Fibroblast of skin of abdomen (primary cell): ENCODE data around the gene NUCB1.
"Not testable (repeated sequence)": the region's sequence is repeated elsewhere in the genome, so short reads cannot be mapped to it uniquely, and the experiment has no call there.

Source experiments
- DNase-seq: peaks from one replicate; pipeline ENCODE4 v3.0.0-alpha.2; 2013

The NUCB1 gene

DNA sequence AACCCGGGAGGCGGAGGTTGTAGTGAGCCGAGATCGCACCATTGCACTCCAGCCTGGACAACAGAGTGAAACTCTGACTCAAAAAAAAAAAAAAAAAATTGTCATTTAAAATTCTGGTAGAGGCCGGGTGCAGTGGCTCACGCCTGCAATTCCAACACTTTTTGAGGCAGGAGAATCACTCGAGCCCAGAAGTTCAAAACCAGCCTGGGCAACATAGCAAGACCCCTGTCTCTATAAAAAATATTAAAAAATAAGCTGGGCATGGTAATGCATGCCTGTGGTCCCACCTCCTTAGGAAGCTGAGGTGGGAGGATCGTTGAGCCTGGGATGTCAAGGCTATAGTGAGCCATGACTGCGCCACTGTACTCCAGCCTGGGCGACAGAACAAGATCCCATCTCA lies 6.2 kb downstream of the NUCB1 start:
- no peak for DNase-seq

DNA sequence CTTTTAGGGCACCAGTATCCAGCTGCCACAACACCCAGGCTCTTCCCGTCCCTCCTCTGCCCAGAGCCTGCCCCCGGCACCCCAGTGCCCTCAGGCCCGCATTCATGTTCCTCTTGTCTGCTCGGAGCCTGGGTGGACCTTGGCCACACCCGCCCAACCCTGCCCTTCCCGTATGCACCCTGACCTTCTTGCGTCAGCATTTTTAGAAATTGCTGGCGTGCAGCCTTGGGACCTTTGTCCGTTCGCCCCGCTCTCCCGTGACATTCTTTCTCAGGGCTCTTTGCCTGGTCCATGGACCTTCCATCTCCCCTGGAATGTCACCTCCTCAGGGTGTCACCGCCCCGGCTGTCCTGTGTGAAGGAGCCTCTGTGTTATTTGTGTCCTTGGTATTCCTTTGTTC lies 7.6 kb downstream of the NUCB1 start:
- no peak for DNase-seq

DNA sequence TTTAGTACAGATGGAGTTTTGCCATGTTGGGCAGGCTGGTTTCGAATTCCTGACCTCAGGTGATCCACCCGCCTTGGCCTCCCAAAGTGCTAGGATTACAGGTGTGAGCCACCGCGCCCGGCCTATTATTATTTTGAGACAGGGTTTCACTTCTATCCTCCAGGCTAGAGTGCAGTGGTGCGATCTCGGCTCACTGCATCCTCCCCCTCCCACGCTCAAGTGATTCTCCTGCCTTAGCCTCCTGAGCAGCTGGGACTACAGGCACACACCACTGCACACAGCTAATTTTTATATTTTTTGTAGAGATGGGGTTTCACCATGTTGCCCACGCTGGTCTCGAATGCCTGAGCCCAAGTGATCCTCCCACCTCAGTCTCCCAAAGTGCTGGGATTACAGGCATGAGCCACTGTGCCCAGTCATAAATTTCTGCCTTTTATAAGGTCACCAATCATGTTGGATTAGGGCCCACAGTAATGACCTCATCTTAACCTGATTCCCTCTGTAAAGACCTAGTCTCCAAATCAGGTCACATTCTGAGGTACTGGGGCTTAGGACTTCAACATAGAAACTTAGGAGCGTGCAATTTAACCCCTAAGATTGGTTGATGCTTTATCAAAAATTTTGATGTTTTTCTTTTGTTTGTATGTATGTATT lies 9.4 kb downstream of the NUCB1 start:
- DNase-seq = not testable (repeated sequence)

DNA sequence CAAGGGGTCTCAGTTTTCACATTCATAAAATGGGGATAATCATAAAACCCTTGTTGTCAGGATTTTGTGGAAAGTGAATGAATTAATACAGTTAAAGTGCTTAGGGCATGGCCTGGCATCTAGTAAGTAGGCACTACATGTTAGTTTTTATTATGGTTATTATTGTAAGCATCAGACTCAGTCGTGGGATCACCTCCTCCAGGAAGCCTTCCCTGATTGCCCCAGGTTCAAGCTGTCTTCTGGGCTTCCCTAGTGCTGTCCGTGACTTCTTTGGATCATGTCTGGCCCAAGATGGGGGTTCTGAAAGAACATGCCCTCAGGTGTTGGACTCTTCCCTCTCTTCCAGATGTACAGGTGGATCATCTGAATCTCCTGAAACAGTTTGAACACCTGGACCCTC lies 10.7 kb downstream of the NUCB1 start:
- no peak for DNase-seq

DNA sequence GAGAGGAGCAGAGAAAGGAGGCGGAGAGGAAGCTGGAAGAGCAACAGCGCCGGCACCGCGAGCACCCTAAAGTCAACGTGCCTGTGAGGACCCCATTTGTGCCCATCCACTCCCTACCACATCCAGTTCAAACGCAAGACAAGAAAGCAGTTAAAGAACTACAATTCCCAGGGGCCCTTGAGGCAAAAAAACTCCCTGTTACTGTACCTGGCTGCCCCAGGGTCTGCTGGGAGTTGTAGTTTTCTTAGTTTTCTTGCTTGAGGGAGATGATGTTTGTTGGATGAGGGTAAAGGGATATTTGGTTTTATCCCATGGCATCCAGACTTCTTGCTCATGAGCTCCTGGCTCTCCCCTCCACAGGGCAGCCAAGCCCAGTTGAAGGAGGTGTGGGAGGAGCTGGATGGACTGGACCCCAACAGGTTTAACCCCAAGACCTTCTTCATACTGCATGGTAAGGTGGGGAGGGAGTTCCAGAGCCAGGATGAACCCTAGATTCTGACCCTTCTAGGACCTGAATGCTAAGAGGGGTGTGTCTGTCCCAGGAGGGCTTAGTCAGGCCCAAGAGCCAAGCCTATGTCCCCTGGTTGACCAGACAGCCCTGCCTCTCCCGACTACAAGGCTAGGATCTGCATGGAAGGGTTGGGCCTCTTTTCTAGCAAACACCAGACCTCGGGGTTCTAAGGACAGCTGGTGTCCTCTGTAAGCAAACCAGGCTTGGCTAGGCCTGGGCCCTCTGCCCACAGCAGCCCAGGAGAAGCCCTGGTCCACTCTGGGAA lies 13.2 kb downstream of the NUCB1 start:
- no peak for DNase-seq

DNA sequence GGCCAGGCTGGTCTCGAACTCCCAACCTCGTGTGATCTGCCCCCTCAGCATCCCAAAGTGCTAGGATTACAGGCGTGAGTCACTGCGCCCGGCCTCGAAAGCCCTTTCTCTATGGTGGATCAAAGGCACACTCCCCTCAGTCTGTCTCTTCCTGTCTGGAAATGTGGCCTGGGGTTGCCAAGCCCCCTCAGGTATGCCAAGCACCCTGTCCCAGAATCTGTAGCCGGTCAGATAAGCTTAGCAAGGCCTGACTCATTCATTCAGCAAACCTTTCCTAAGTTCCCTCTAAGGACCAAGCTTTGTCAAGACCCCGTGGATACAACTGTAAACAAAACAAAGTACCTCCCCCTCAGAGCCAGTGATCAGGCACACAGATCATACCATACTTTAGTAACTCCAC lies 14.1 kb downstream of the NUCB1 start:
- no peak for DNase-seq

DNA sequence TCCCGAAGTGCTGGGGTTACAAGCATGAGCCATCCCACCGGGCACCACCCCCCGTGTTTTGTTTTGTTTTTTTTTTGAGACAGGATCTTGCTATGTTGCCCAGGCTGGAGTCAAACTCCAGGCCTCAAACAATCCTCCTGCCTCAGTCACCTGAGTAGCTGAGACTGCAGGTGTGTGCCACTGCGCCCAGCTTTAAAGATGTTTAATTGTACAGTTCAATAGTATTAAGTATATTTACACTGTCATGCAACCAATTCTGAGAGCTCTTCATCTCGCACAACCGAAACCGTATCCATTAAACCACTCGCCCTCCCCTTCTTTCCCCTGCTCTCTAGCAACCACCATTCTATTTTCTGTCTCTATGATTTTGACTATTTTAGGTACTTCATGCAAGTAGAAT lies 15.6 kb downstream of the NUCB1 start:
- DNase-seq = no peak

DNA sequence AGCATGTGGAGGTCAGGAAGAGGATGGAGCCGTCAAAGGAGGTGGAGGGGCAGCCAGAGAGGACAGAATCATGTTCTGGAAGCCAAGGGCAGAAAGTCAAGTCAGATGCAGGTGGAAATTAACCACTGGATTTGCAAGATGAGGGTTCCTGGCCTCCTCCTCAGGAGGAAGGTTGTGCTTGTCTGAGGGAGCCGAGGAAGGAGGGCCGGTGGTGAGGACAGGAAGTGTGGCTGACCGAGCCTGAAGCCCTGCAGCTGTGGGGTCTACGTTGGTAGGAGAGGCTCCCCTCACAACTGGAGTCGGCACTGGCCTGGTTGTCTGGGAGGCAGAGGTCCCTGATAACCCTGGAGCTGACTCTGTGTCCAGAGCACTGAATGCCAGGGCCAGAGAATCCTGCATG lies 18.0 kb downstream of the NUCB1 start:
- DNase-seq = no peak

DNA sequence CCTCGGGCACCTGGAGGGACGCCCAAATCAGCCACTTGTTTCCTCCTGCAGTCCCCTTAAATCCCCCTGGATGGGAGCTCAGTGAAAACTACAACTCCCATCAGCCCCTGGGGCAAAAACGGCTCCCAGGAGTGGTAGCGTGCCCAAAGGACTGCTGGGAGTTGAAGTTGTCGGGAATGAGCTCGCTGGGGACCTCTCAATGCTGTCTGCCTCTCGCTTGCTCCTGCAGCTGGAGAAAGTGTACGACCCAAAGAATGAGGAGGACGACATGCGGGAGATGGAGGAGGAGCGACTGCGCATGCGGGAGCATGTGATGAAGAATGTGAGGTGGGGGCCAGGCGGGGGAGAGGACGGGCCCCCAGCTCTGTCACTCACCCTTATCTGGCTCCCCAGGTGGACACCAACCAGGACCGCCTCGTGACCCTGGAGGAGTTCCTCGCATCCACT lies 18.7 kb downstream of the NUCB1 start:
- DNase-seq = no peak

DNA sequence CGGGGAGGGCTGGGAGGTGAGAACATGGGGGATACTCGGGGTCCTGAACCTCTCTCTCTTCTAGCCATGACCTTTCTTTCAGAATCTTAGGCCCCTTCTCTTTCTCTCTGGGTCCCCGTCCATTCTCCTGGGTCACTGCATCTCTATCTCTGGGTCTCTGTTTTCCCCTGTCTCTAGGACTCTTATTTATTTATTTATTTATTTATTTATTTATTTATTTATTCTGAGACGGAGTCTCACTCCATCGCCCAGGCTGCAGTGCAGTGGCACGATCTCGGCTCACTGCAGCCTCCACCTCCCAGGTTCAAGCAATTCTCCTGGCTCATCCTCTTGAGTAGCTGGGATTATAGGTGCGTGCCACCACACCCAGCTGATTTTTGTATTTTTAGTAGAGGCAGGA lies 19.2 kb downstream of the NUCB1 start:
- DNase-seq = not testable (repeated sequence)

DNA sequence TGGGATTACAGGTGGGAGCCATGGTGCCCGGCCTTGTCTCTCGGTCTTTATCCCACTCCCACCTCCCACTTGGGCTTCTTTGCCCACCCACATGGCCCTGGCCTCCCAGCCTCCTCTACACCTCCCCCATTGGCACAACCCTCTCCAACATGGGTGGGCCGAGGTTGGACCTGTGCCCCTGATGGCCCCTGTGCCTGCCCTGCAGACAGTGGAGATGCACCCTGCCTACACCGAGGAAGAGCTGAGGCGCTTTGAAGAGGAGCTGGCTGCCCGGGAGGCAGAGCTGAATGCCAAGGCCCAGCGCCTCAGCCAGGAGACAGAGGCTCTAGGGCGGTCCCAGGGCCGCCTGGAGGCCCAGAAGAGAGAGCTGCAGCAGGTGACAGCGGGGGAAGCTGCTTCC lies 20.8 kb downstream of the NUCB1 start:
- DNase-seq = no peak

DNA sequence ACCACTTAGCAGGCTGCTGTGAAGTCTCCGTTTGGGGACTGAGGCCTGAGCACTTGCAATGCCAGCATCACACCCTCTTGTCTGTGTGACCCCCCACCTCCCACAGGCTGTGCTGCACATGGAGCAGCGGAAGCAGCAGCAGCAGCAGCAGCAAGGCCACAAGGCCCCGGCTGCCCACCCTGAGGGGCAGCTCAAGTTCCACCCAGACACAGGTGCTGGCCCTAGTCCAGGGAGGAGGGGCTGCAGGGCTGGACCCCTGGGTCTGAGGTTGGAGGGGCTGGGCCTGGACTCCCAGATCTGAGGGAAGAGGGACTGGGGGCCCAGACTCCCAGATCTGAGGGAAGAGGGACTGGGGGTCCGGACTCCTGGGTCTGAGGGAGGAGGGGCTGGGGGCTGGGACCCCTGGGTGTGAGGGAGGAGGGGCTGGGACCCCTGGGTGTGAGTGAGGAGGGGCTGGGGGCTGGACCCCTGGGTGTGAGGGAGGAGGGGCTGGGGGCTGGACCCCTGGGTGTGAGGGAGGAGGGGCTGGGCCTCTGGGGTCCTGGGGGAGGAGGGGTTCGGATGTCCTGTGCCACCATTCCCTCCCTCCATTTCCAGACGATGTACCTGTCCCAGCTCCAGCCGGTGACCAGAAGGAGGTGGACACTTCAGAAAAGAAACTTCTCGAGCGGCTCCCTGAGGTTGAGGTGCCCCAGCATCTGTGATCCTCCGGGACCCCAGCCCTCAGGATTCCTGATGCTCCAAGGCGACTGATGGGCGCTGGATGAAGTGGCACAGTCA lies 21.8 kb downstream of the NUCB1 start:
- no peak for DNase-seq

DNA sequence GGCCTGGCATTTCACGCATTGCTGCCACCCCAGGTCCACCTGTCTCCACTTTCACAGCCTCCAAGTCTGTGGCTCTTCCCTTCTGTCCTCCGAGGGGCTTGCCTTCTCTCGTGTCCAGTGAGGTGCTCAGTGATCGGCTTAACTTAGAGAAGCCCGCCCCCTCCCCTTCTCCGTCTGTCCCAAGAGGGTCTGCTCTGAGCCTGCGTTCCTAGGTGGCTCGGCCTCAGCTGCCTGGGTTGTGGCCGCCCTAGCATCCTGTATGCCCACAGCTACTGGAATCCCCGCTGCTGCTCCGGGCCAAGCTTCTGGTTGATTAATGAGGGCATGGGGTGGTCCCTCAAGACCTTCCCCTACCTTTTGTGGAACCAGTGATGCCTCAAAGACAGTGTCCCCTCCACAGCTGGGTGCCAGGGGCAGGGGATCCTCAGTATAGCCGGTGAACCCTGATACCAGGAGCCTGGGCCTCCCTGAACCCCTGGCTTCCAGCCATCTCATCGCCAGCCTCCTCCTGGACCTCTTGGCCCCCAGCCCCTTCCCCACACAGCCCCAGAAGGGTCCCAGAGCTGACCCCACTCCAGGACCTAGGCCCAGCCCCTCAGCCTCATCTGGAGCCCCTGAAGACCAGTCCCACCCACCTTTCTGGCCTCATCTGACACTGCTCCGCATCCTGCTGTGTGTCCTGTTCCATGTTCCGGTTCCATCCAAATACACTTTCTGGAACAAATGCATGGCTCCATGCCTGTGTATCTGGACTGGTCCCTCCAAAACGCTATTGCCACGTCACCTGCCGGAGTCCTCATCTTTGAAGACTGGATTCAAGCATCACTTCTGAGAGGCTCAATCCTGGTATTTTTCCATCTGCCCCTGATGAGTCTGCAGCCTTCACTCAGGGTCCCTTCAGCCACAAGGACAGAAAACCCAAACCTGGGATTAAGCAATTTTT lies 22.7 kb downstream of the NUCB1 start:
- no peak for DNase-seq

DNA sequence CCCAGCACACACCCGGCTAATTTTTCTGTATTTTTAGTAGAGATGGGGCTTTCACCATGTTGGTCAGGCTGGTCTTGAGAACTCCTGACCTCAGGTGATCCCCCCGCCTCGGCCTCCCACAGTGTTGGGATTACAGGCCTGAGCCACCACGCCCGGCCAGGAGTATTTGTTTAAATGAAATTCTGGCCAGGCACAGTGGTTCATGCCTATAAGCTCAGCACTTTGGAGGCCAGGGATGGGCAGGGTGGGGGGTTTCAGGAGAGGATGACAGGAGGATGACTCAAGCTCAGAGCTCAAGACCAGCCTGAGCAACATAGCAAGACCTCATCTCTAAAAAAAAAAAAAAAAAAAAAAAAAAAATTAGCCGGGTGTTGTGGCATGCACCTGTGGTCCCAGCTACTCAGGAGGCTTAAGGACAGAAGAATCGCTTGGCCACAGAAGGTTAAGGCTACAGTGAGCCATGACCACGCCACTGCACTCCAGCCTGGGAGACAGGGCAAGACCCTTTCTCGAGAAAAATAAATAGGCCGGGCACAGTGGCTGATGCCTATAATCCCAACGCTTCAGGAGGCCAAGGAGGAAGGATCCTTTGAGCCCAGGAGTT lies 25.2 kb downstream of the NUCB1 start:
- DNase-seq = peak; percentile 73

DNA sequence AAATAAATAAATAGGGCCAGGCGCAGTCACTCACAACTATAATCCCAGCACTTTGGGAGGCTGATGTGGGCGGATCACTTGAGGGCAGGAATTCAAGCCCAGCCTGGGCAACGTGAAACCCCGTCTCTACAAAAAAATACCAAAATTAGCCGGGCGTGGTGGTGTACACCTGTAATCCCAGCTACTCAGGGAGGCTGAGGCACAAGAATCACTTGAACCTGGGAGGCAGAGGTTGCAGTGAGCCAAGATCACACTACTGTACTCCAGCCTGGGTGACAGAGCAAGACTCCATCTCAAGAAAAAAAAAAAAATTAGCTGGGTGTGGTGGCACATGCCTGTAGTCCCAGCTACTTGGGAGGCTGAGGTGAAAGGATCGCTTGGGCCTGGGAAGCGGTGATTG lies 25.8 kb downstream of the NUCB1 start:
- not testable (repeated sequence) for DNase-seq

DNA sequence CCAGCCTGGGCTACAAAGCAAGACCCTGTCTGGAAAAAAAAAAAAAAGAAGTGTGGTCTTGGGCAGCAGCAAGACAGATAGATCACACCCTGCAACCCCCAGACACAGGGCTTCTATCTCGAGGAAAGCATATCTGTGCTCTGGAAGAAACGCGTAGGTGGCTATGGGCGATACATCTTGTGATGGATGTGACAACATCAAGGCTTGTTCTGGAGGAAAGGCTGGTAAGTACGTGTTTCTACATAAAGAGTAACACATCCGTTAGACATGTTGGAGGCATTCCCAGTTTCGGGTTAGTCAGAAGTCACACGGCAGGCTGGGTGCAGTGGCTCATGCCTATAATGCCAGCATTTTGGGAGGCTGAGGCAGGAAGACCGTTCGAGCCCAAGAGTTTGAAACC lies 26.8 kb downstream of the NUCB1 start:
- peak; percentile 95 for DNase-seq

DNA sequence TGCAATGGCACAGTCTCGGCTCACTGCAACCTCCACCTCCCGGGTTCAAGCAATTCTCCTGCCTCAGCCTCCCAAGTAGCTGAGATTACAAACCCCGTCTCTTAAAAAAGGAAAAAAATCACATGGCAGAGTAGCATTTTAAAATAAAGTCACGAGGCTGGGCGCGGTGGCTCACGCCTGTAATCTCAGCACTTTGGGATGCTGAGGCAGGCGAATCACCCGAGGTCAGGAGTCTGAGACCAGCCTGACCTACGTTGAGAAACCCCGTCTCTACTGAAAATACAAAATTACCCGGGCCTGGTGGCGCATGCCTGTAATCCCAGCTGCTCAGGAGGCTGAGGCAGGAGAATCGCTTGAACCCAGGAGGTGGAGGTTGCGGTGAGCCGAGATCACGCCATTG lies 27.6 kb downstream of the NUCB1 start:
- not testable (repeated sequence) for DNase-seq

DNA sequence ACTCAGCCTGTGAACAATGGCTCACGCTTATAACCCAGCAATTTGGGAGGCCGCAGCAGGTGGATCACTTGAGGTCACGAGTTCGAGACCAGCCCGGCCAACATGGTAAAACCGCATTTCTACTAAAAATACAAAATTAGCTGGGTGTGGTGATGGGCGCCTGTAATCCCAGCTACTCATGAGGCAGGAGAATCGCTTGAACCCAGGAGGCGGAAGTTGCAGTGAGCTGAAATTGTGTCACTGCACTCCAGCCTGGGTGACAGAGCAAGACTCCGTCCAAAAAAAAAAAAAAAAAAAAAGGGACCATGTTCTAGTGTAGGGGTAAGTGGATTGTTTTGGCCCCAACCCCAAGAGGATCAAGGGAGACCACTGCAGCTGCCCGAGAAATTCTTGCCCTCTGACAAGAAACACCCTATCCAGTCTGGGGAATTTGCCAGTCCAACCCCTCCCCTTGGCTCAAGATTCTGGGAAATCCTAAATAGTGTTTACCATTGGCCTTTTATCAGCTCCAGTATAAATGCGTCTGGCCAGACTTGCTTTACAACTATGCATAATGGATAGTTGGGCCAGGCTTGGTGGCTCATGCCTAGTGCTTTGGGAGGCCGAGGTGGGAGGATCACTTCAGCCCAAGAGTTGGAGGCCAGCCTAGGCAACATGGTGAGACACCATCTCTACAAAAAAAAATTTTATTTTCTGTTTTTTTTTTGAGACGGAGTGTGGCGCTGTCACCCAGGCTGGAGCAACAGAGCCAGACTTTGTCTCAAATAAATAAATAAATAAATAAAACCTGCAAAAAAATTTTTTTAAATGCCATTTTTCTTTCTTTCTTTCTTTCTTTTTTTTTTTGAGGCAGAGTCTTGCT lies 28.3 kb downstream of the NUCB1 start:
- peak; percentile 9 for DNase-seq

DNA sequence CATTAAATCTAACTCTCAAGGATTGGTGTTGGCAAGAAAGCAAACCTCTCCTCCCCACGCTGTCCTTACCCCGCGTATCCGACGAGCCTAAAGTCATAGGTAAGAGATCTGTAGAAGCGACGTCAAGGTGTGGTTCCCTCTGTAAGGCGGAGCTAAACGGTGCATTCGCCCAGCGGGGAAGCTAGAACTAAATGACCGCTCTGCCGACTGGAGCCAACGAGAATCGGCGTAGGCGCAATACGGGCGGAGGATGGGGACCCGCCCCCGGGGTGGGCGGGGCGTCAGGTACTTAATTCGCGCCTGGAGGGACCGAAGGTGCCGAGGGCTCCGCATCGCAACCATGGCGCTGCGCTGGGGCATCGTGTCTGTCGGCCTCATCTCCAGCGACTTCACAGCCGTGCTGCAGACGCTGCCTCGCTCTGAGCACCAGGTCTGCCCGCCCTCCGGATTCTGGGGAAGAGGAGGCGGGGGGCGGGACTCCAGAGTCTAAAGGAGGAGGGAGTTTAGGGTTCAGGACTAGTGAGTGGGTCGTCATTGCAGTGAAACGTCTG lies 33.3 kb downstream of the NUCB1 start, which contains the start of gene DHDH:
Gene DHDH (plus strand): TSS at position 318 of the 551 bp plus-strand sequence. CDS start 23 bp downstream, at position 341.
- peak; percentile 26 for DNase-seq

DNA sequence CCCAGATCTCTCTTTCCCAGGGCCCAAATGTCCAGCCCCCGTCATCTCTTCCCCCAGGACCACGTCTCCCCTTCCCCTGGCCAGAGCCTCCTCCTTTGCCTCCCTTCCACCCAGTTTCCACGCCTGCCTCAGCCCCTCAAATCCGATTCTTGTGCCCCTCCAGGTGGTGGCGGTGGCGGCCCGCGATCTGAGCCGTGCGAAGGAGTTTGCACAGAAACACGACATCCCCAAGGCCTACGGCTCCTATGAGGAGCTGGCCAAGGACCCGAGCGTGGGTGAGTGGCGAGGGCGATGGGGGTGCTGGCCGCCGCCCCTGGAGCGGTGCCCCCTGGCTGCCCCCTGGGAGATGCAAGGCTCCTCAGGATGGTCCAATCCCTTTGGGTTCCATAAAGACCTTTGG lies 34.7 kb downstream of the NUCB1 start:
- DNase-seq = no peak
